ENCODE data around the gene THADA.
"Not testable (repeated sequence)": the region's sequence is repeated elsewhere in the genome, so short reads cannot be mapped to it uniquely, and the experiment has no call there.

Gene THADA

GRCh38 chr2:43540021-43540779 is 55.6 kb downstream of the THADA start:
- no peak for DNase-seq

GRCh38 chr2:43539436-43539835 is 56.4 kb downstream of the THADA start:
- DNase-seq, result no peak

- no peak for DNase-seq
Observed at GRCh38 chr2:43538034-43538670, 57.7 kb downstream of the THADA start.

- peak; percentile 25 for DNase-seq
Observed at GRCh38 chr2:43537137-43537536, 58.7 kb downstream of the THADA start.

GRCh38 chr2:43534569-43534968 is 61.3 kb downstream of the THADA start:
- no peak for DNase-seq

GRCh38 chr2:43532572-43532971 is 63.3 kb downstream of the THADA start:
- not testable (repeated sequence) for DNase-seq

- no peak for DNase-seq
Observed at GRCh38 chr2:43531251-43531650, 64.6 kb downstream of the THADA start.

GRCh38 chr2:43526994-43527393 is 68.8 kb downstream of the THADA start:
- no peak for DNase-seq

- no peak for DNase-seq
Observed at GRCh38 chr2:43525506-43525905, 70.3 kb downstream of the THADA start.

GRCh38 chr2:43524177-43524965 is 71.5 kb downstream of the THADA start:
- DNase-seq, result no peak

- DNase-seq, result no peak
Observed at GRCh38 chr2:43522177-43522576, 73.7 kb downstream of the THADA start.

GRCh38 chr2:43521568-43521967 is 74.3 kb downstream of the THADA start:
- DNase-seq, result no peak

- no peak for DNase-seq
Observed at GRCh38 chr2:43520919-43521318, 74.9 kb downstream of the THADA start.

- DNase-seq, result no peak
Observed at GRCh38 chr2:43519643-43520221, 76.1 kb downstream of the THADA start.

GRCh38 chr2:43518718-43519117 is 77.1 kb downstream of the THADA start:
- no peak for DNase-seq

- DNase-seq, result no peak
Observed at GRCh38 chr2:43518181-43518580, 77.7 kb downstream of the THADA start.

GRCh38 chr2:43515807-43516497 is 79.9 kb downstream of the THADA start:
- no peak for DNase-seq

GRCh38 chr2:43515248-43515647 is 80.6 kb downstream of the THADA start:
- no peak for DNase-seq

GRCh38 chr2:43513796-43514195 is 82.0 kb downstream of the THADA start:
- no peak for DNase-seq

GRCh38 chr2:43513216-43513615 is 82.6 kb downstream of the THADA start:
- DNase-seq, result no peak

- DNase-seq, result no peak
Observed at GRCh38 chr2:43511199-43511598, 84.6 kb downstream of the THADA start.

- no peak for DNase-seq
Observed at GRCh38 chr2:43509886-43510285, 86.0 kb downstream of the THADA start.

- DNase-seq, result no peak
Observed at GRCh38 chr2:43508209-43508608, 87.6 kb downstream of the THADA start.
